Liver (tissue), 9 donors: ENCODE data around the gene ELAC2. TPM values are rescaled to one million over a fixed set of nuclear protein-coding genes. Genes with fewer than 3 reads are reported as not detected.
"Not testable (repeated sequence)": the region's sequence is repeated elsewhere in the genome, so short reads cannot be mapped to it uniquely, and the experiment has no call there.

ENCODE experiments used
- DNase-seq: peaks from one replicate; pipeline ENCODE4 v3.0.0-alpha.2; 2017; ENCODE audit warnings: low spot score
- H3K27ac ChIP-seq, 2 donors: one replicate each; pipeline ENCODE4 v1.7.0; 2013; ENCODE audit warnings: inconsistent platforms in 2 of 2, low read length in 2 of 2, control low read depth in 1 of 2, low read depth in 1 of 2, mild to moderate bottlenecking in 1 of 2
- H3K27me3 ChIP-seq, 4 donors: one replicate each; pipeline versions ENCODE4 v1.6.1 to v1.7.0; 2013; ENCODE audit warnings: low read length in 3 of 4, inconsistent platforms in 1 of 4, mild to moderate bottlenecking in 1 of 4, moderate library complexity in 1 of 4; ENCODE audit not compliant: control insufficient read depth in 4 of 4, insufficient read depth in 4 of 4
- H3K36me3 ChIP-seq, 4 donors: one replicate each; pipeline versions ENCODE4 v1.6.1 to v1.7.0; 2013; ENCODE audit warnings: low read length in 3 of 4, mild to moderate bottlenecking in 3 of 4, low read depth in 1 of 4, moderate library complexity in 1 of 4; ENCODE audit not compliant: control insufficient read depth in 4 of 4, insufficient read depth in 3 of 4
- H3K4me1 ChIP-seq, 4 donors: one replicate each; pipeline versions ENCODE4 v1.6.1 to v1.7.0; 2013; ENCODE audit warnings: low read length in 3 of 4, mild to moderate bottlenecking in 3 of 4, moderate library complexity in 1 of 4; ENCODE audit not compliant: control insufficient read depth in 4 of 4, insufficient read depth in 4 of 4
- H3K4me3 ChIP-seq, 3 donors: one replicate each; pipeline versions ENCODE4 v1.6.1 to v1.7.0; 2013; ENCODE audit warnings: low read length in 3 of 3, control low read depth in 1 of 3, low read depth in 1 of 3, mild to moderate bottlenecking in 1 of 3
- H3K9ac ChIP-seq, 2 donors: one replicate each; pipeline ENCODE4 v1.7.0; 2013; ENCODE audit warnings: low read length in 2 of 2, mild to moderate bottlenecking in 2 of 2, moderate library complexity in 2 of 2, control low read depth in 1 of 2, low read depth in 1 of 2
- H3K9me3 ChIP-seq, 4 donors: one replicate each; pipeline versions ENCODE4 v1.6.1 to v1.7.0; 2013; ENCODE audit warnings: low read length in 3 of 4; ENCODE audit not compliant: control insufficient read depth in 4 of 4
- EGR1 ChIP-seq, 2 donors: IDR thresholded peaks; 2 replicates each; pipeline ENCODE4 v1.6.1; 2016 to 2018; ENCODE audit warnings: antibody characterized with exemption in 2 of 2, low read depth in 2 of 2
- FOXA1 ChIP-seq: IDR thresholded peaks from 2 replicates; pipeline ENCODE4 v1.6.1; 2016; ENCODE audit warnings: antibody characterized with exemption
- FOXA2 ChIP-seq: IDR thresholded peaks from 2 replicates; pipeline ENCODE4 v1.6.1; 2016; ENCODE audit warnings: antibody characterized with exemption
- GABPA ChIP-seq, 2 donors: IDR thresholded peaks in 1 of 2; conservative IDR thresholded peaks in 1 of 2; 2 replicates each; pipeline ENCODE4 v1.6.1; 2016; ENCODE audit warnings: antibody characterized with exemption in 2 of 2, mild to moderate bottlenecking in 1 of 2, moderate library complexity in 1 of 2
- HNF4G ChIP-seq: IDR thresholded peaks from 2 replicates; pipeline ENCODE4 v1.6.1; 2016; ENCODE audit warnings: antibody characterized with exemption
- JUND ChIP-seq, 2 donors: IDR thresholded peaks; 2 replicates each; pipeline ENCODE4 v1.6.1; 2016; ENCODE audit warnings: antibody characterized with exemption in 2 of 2
- MAX ChIP-seq: IDR thresholded peaks from 2 replicates; pipeline ENCODE4 v1.6.1; 2016; ENCODE audit warnings: antibody characterized with exemption
- NR2F2 ChIP-seq: IDR thresholded peaks from 2 replicates; pipeline ENCODE4 v1.6.1; 2016; ENCODE audit warnings: antibody characterized with exemption
- RAD21 ChIP-seq, 2 donors: IDR thresholded peaks; 2 replicates each; pipeline ENCODE4 v1.6.1; 2016; ENCODE audit warnings: antibody characterized with exemption in 2 of 2, mild to moderate bottlenecking in 2 of 2
- REST ChIP-seq: IDR thresholded peaks from 2 replicates; pipeline ENCODE4 v1.6.1; 2016; ENCODE audit warnings: antibody characterized with exemption, mild to moderate bottlenecking
- SP1 ChIP-seq: IDR thresholded peaks from 2 replicates; pipeline ENCODE4 v1.6.1; 2018; ENCODE audit warnings: antibody characterized with exemption, mild to moderate bottlenecking
- TAF1 ChIP-seq: conservative IDR thresholded peaks from 2 replicates; pipeline ENCODE4 v1.6.1; 2016; ENCODE audit warnings: antibody characterized with exemption, mild to moderate bottlenecking
- YY1 ChIP-seq: IDR thresholded peaks from 2 replicates; pipeline ENCODE4 v1.6.1; 2016; ENCODE audit warnings: antibody characterized with exemption, mild to moderate bottlenecking
- WGBS: extraction: QIAGEN DNeasy Blood & Tissue Kit; methylation state at CpG from one replicate; pipeline ENCODE4 v1.1.7; 2013; 5-methylcytosine and 5-hydroxymethylcytosine counted together
- polyA plus RNA-seq, 2 donors: library from polyadenylated mRNA; stranded (reverse) in 1 of 2; unstranded in 1 of 2; fragments of 200-250 nt in 1 of 2; fragments of >200 nt in 1 of 2; fragmentation: Nextera tagmentation in 1 of 2; extraction: Ambion mirVana in 1 of 2; gene quantifications; one replicate each; pipeline versions ENCODE4 v1.2.1 to v1.2.3, GENCODE V29; 2013 to 2015
- total RNA-seq, 2 donors: library from RNA; depleted of rRNA; stranded (reverse); fragments of >200 nt; gene quantifications; one replicate each; pipeline ENCODE4 v1.2.3, GENCODE V29; 2014
- TF ChIP-seq, protein P1 (sequence below): IDR thresholded peaks from 2 replicates; pipeline ENCODE4 v1.6.1; 2016; ENCODE audit warnings: antibody characterized with exemption
- donor health status: healthy.
- donor health status: healthy.
- donor health status: healthy.
- donor health status: healthy.
- donor health status: healthy.

Gene ELAC2
- total and polyA plus RNA-seq, 4 donors, result 26.5 to 54.1 (median 36.2) TPM

GRCh38 chr17:12979246-12979645 lies 38.6 kb downstream of the ELAC2 start (continued):
- TF ChIP-seq REST (no peak), FOXA1 (no peak)

- H3K9me3 ChIP-seq, H3K27ac ChIP-seq, H3K27me3 ChIP-seq, DNase-seq, H3K9ac ChIP-seq, H3K36me3 ChIP-seq, H3K4me3 ChIP-seq: not testable (repeated sequence)
- H3K4me1 ChIP-seq, result peaks cover 2 to 21% (median 12%) of the 10 kb centered on the region in 4 donors
- 96% methylated on average over 6 of the region's 6 CpGs for WGBS
These were observed 39.0 kb downstream of the ELAC2 start for GRCh38 chr17:12978787-12979186.

DNA sequence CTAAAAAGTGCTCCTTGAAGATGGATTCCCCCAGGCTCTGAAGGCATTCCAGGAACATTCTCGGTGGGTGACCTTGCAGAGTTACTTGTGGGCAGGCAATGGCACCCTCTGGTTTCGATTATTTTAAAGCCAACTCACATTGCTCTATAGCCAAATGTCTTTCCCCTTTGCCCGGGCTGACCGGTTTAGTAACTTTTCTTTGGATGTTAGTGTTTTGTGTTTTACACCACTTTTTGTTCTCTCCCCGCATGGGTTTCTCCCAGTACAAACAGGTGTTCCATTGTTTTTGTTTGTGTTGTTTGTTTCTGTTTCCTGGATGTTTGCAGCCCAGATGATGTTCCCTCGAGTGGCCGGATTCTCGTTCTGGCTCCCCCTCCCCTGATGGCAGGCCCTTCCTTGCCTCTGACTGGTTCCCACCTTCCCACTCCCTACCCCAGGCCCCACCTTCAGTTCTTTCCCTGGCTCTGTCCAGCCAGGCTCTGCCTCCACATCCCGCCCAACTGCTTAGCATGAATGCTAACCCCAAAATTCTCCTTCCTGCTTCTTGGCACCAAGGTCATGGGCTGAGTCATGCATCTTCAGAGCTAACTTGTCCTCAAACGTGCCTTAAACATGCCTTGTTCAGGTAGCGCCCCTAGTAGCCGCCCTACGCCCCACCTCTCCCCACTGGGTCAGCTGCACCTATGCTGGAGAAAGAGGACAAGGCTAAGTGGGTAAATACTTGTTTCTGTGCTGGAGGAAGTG lies 40.6 kb downstream of the ELAC2 start:
- DNase-seq, result no peak

GRCh38 chr17:12974005-12974531 lies 43.8 kb downstream of the ELAC2 start:
- Histone ChIP-seq H3K4me1 (peaks cover 2 to 13% (median 8%) of the 10 kb centered on the region in 4 donors), H3K9ac (no peak overlapping the region), H3K36me3 (no peaks in the 10 kb centered on the region), H3K27me3 (no peaks in the 10 kb centered on the region), H3K9me3 (no peaks in the 10 kb centered on the region), H3K27ac (no peak overlapping the region), H3K4me3 (peak overlapping the region in 2 of 3 donors; percentile 43 to 44)
- WGBS, result 16% methylated on average over 40 of the region's 40 CpGs
- no peak for DNase-seq
- TF ChIP-seq, protein P1, sequence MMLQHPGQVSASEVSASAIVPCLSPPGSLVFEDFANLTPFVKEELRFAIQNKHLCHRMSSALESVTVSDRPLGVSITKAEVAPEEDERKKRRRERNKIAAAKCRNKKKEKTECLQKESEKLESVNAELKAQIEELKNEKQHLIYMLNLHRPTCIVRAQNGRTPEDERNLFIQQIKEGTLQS, result no peak
- TF ChIP-seq RAD21 (IDR thresholded peaks at IDR 0.05), result no peak
- TF ChIP-seq HNF4G, result no peak
- TF ChIP-seq YY1, result no peak
- TF ChIP-seq REST, result no peak
- no peak for TF ChIP-seq JUND (IDR thresholded peaks at IDR 0.05)
- TF ChIP-seq MAX, result no peak
- no peak for TF ChIP-seq TAF1
- TF ChIP-seq EGR1 (IDR thresholded peaks at IDR 0.05; ENCODE audit: low read depth in 2 of 2), result no peak
- no peak for TF ChIP-seq FOXA2
- TF ChIP-seq SP1, result no peak

More for the DNA sequence above, 40.6 kb downstream of the ELAC2 start:
- H3K27me3 ChIP-seq, result no peaks in the 10 kb centered on the region
- no peak overlapping the region for H3K9ac ChIP-seq
- no peak overlapping the region for H3K27ac ChIP-seq
- no peaks in the 10 kb centered on the region for H3K9me3 ChIP-seq
- H3K4me1 ChIP-seq, result peaks cover 2 to 20% (median 15%) of the 10 kb centered on the region in 4 donors
- TF ChIP-seq JUND (IDR thresholded peaks at IDR 0.05), result no peak
- no peak for TF ChIP-seq NR2F2
- no peak for TF ChIP-seq GABPA (IDR thresholded peaks at IDR 0.05 in 1 of 2, conservative IDR thresholded peaks at IDR 0.05 in 1 of 2)
- no peak for TF ChIP-seq TAF1
- H3K4me3 ChIP-seq, result no peak overlapping the region
- 84% methylated on average over 13 of the region's 13 CpGs for WGBS
- no peaks in the 10 kb centered on the region for H3K36me3 ChIP-seq
